ENCODE results near the gene ADAM11.

Gene ADAM11

DNA sequence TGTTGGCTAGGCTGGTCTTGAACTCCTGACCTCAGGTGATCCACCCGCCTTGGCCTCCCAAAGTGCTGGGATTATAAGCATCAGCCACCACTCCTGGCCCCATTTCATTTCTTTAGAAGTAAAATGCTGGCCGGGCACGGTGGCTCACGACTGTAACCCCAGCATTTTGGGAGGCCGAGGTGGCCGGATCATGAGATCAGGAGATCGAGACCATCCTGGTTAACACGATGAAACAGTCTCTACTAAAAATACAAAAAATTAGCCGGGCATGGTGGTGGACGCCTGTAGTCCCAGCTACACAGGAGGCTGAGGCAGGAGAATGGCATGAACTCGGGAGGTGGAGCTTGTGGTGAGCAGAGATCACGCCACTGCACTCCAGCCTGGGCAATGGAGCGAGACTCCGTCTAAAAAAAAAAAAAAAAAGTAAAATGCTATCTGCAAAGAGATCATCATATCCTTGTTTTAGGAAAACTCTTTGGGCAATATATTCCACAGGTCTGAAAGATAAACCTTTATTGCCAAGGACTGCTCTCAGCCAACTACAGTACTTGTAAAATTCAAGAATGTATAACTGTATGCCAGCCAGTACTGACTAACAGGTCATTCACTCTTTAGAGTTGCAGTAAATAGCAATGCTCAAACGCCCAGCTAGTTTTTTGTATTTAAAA, 67.5 kb downstream of the ADAM11 start:
- DNase-seq (ENCODE audit: low read depth in 1 of 2, low spot score in 1 of 2) = no peak
- no peak for TF ChIP-seq JUND (IDR thresholded peaks at IDR 0.05; ENCODE audit: low read depth)
- in situ Hi-C loops (cut with HindIII; ENCODE audit: low pct_unique_long_range_greater_than_20kb, low sequenced_read_pairs) = no loop called here

DNA sequence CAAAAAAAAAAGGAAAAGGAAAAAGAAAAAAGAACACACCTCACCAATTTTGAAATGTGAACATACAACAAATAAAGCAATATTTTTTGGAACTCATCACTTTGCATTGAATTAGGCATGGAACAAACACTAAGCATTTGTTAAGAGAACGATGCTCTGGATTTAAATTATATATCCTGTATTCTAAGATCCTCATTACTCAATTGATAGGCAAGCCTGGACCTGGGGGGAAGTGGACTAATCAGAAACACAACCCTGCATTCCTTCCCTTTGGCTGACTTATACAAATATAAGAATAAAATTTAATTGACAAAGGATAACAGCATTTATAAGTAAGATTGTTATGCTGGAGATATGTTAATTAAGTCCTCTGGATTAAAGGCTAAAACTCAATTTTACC, 69.1 kb downstream of the ADAM11 start:
- in situ Hi-C loops (cut with HindIII; ENCODE audit: low pct_unique_long_range_greater_than_20kb, low sequenced_read_pairs) = no loop called here
- no peak for TF ChIP-seq JUND (IDR thresholded peaks at IDR 0.05; ENCODE audit: low read depth)
- no peak for DNase-seq (ENCODE audit: low read depth in 1 of 2, low spot score in 1 of 2)

GRCh38 chr17:44828919-44829522, 70.2 kb downstream of the ADAM11 start:
- TF ChIP-seq JUND (IDR thresholded peaks at IDR 0.05; ENCODE audit: low read depth) = no peak
- DNase-seq (ENCODE audit: low read depth in 1 of 2, low spot score in 1 of 2) = no peak
- in situ Hi-C loops (cut with HindIII; ENCODE audit: low pct_unique_long_range_greater_than_20kb, low sequenced_read_pairs) = no loop called here

DNA sequence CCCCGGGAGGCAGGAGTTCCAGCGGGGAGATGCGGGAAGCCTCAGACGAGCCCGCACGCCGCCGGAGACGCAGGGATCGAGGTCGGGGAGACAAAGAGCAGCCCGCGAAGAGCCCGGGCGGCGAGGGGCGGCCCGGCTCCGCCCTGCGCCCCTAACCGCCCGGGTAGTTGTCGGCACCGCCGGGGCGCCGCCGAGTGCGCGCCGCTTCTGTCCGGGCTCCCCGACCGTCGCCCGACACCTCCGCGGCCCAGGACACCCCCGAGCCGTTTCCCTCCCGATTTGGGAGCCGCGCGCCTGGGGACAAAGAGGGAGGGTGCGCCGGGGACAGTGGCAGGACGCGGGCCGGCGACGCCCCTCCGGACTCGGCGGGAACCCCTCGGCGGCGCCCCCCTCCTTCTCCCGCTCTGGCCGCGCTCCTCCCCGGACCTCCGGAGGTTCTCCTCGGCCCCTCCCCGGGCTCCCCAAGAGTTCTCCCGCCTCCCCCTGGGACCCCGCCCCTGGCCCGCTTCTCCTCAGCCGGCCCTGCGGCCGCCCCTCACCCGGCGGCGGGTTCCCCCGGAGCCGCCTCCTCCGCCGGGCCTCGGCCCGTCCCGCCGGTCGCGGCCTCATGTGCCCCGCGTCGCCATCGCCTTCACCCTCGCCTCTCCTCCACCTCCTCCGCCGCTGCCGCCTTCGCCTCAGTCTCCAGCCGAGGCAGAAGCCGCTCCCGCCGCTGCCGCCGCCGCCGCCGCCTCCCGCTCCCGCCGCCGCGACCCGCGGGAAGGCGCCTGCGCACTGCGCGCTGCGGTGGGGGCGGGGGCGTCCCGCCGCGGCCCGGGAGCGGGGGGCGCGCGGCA, 71.0 kb downstream of the ADAM11 start, which contains the start of gene GJC1:
TSS of gene GJC1 (minus strand) at position 765 of the 836 bp plus-strand sequence. CDS start 24,470 bp downstream, outside the sequence.
- no peak for TF ChIP-seq JUND (IDR thresholded peaks at IDR 0.05; ENCODE audit: low read depth)
- in situ Hi-C loops (cut with HindIII; ENCODE audit: low pct_unique_long_range_greater_than_20kb, low sequenced_read_pairs) = no loop called here
- peak; percentile 35 to 46 for DNase-seq (ENCODE audit: low read depth in 1 of 2, low spot score in 1 of 2)

- peak; percentile 46 to 62 for DNase-seq (ENCODE audit: low read depth in 1 of 2, low spot score in 1 of 2)
- TF ChIP-seq JUND (IDR thresholded peaks at IDR 0.05; ENCODE audit: low read depth) = no peak
- in situ Hi-C loops (cut with HindIII; ENCODE audit: low pct_unique_long_range_greater_than_20kb, low sequenced_read_pairs) = no loop called here
Observed at GRCh38 chr17:44830359-44831288, 71.8 kb downstream of the ADAM11 start.

- in situ Hi-C loops (cut with HindIII; ENCODE audit: low pct_unique_long_range_greater_than_20kb, low sequenced_read_pairs) = no loop called here
- DNase-seq (ENCODE audit: low read depth in 1 of 2, low spot score in 1 of 2) = no peak
- no peak for TF ChIP-seq JUND (IDR thresholded peaks at IDR 0.05; ENCODE audit: low read depth)
Observed at GRCh38 chr17:44831371-44831770, 72.6 kb downstream of the ADAM11 start.

Measured in T47D (cell line).